Upper lobe of left lung (tissue), 6 donors: ENCODE data around the gene NNAT. TPM values are rescaled to one million over a fixed set of nuclear protein-coding genes. Genes with fewer than 3 reads are reported as not detected.
"Not testable (repeated sequence)": the region's sequence is repeated elsewhere in the genome, so short reads cannot be mapped to it uniquely, and the experiment has no call there.

Source experiments
- ATAC-seq, 2 donors: fragments of 200-7000 bp; cut with Tn5 transposase; one replicate each; pipeline ENCODE4 v1.9.1; 2022; ENCODE audit warnings: mild to moderate bottlenecking in 2 of 2, moderate library complexity in 2 of 2; ENCODE audit not compliant: low FRiP score in 2 of 2
- DNase-seq, 2 donors: peaks; one replicate each; pipeline ENCODE4 v3.0.0-alpha.2; 2019 to 2020
- H3K27ac ChIP-seq, 4 donors: fragments of 200-600 bp; sonication (generic); one replicate each; pipeline ENCODE4 v1.5.1; 2016 to 2019
- H3K27me3 ChIP-seq, 4 donors: fragments of 200-600 bp; sonication (generic); one replicate each; pipeline ENCODE4 v1.5.1; 2017 to 2019
- H3K36me3 ChIP-seq, 4 donors: fragments of 200-600 bp; sonication (generic); one replicate each; pipeline ENCODE4 v1.5.1; 2016 to 2019
- H3K4me1 ChIP-seq, 4 donors: fragments of 200-600 bp; sonication (generic); one replicate each; pipeline ENCODE4 v1.5.1; 2018 to 2019
- H3K4me3 ChIP-seq, 4 donors: fragments of 200-600 bp; sonication (generic); one replicate each; pipeline ENCODE4 v1.5.1; 2017 to 2019; ENCODE audit warnings: mild to moderate bottlenecking in 2 of 4, moderate library complexity in 1 of 4
- H3K9me3 ChIP-seq, 4 donors: fragments of 200-600 bp; sonication (generic); one replicate each; pipeline ENCODE4 v1.5.1; 2018 to 2019
- EP300 ChIP-seq, 4 donors: sonication (generic); formaldehyde crosslinking; IDR thresholded peaks; one replicate each; pipeline ENCODE4 v1.5.1; 2017; ENCODE audit warnings: antibody characterized with exemption in 4 of 4, control low read depth in 2 of 4
- POLR2A ChIP-seq, 4 donors: fragments of 450-650 bp; IDR thresholded peaks; one replicate each; pipeline ENCODE4 v1.5.1; 2016 to 2017; ENCODE audit warnings: antibody characterized with exemption in 4 of 4, mild to moderate bottlenecking in 2 of 4
- POLR2AphosphoS5 ChIP-seq, 2 donors: sonication (generic); formaldehyde crosslinking; IDR thresholded peaks; one replicate each; pipeline ENCODE4 v1.5.1; 2017; ENCODE audit warnings: antibody characterized with exemption in 2 of 2
- WGBS, 2 donors: methylation state at CpG; one replicate each; pipeline ENCODE4 v1.1.5; 2017 to 2018; 5-methylcytosine and 5-hydroxymethylcytosine counted together
- total RNA-seq, 6 donors: library from RNA; depleted of rRNA in 4 of 6; stranded (reverse); fragments of >200 nt in 4 of 6; gene quantifications; one replicate each; pipeline versions ENCODE4 v1.1.0 to v1.2.1, GENCODE V29; 2016 to 2021
- TF ChIP-seq, protein P1 (sequence below), 6 experiments: fragments of 450-650 bp in 4 of 6; fragments of 200-600 bp in 2 of 6; sonication (generic) in 2 of 6; IDR thresholded peaks; one replicate each; pipeline ENCODE4 v1.5.1; 2016 to 2019; ENCODE audit warnings: antibody characterized with exemption in 6 of 6
- donor health status: DM: no; HTN: no; CAD: no; lungs with moderate emphysema.
- donor health status: DM: no; HTN: yes; CAD: no; lungs with severe emphysema.

Gene NNAT
- total RNA-seq, 6 donors from 2014 or later: 0.66 to 1.2 (median 0.95) TPM; not detected in 2

GRCh38 chr20:37481610-37482009, 39.4 kb upstream of the NNAT start:
- H3K9me3 ChIP-seq: no peaks in the 10 kb centered on the region
- WGBS, 2 donors: 80 to 83% methylated on average over 5 of the region's 5 CpGs

DNA sequence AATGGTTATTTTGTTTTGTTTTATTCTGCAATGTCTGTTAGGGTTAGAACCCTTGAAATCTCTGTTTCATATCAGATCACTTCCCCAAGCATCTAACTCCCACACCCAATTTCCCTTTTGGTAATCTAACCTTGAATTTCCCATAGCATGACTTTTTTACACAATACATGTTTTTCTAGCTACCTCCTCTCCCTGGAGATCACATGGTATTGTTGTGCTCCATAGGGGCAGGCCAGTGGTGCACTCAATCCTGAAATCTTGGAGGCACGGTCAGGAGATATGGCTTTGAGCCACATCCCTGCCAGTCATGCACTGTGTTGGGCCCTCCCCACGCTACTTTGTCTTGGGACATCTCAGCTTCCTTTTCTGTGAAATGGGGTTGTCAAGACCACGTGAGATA, 36.7 kb upstream of the NNAT start:
- Histone ChIP-seq H3K27ac (no peak overlapping the region), H3K27me3 (no peaks in the 10 kb centered on the region), H3K4me1 (no peaks in the 10 kb centered on the region), H3K36me3 (no peaks in the 10 kb centered on the region), H3K9me3 (no peaks in the 10 kb centered on the region), H3K4me3 (no peak overlapping the region)
- ATAC-seq (peak in 1 of 2 donors; percentile 57), DNase-seq (no peak)
- WGBS, 2 donors: 64 to 71% methylated on average over 3 of the region's 3 CpGs
- no peak for TF ChIP-seq POLR2AphosphoS5 (IDR thresholded peaks at IDR 0.05)
- no peak for TF ChIP-seq POLR2A (IDR thresholded peaks at IDR 0.05)
- no peak for TF ChIP-seq EP300 (IDR thresholded peaks at IDR 0.05)
- TF ChIP-seq, protein P1, sequence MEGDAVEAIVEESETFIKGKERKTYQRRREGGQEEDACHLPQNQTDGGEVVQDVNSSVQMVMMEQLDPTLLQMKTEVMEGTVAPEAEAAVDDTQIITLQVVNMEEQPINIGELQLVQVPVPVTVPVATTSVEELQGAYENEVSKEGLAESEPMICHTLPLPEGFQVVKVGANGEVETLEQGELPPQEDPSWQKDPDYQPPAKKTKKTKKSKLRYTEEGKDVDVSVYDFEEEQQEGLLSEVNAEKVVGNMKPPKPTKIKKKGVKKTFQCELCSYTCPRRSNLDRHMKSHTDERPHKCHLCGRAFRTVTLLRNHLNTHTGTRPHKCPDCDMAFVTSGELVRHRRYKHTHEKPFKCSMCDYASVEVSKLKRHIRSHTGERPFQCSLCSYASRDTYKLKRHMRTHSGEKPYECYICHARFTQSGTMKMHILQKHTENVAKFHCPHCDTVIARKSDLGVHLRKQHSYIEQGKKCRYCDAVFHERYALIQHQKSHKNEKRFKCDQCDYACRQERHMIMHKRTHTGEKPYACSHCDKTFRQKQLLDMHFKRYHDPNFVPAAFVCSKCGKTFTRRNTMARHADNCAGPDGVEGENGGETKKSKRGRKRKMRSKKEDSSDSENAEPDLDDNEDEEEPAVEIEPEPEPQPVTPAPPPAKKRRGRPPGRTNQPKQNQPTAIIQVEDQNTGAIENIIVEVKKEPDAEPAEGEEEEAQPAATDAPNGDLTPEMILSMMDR (IDR thresholded peaks at IDR 0.05): no peak

More at GRCh38 chr20:37481610-37482009, 39.4 kb upstream of the NNAT start:
- no peak for ATAC-seq
- no peaks in the 10 kb centered on the region for H3K36me3 ChIP-seq
- TF ChIP-seq POLR2A (IDR thresholded peaks at IDR 0.05): no peak
- no peak for DNase-seq
- H3K27me3 ChIP-seq: no peaks in the 10 kb centered on the region
- no peaks in the 10 kb centered on the region for H3K4me1 ChIP-seq
- no peak overlapping the region for H3K27ac ChIP-seq
- no peak overlapping the region for H3K4me3 ChIP-seq

- WGBS, 2 donors: 89 to 100% methylated on average over 1 of the region's 1 CpG
- H3K9me3 ChIP-seq, H3K4me1 ChIP-seq, DNase-seq, H3K4me3 ChIP-seq, H3K27ac ChIP-seq, ATAC-seq, H3K36me3 ChIP-seq, H3K27me3 ChIP-seq: not testable (repeated sequence)
These were observed 34.8 kb upstream of the NNAT start for GRCh38 chr20:37486209-37486608.

DNA sequence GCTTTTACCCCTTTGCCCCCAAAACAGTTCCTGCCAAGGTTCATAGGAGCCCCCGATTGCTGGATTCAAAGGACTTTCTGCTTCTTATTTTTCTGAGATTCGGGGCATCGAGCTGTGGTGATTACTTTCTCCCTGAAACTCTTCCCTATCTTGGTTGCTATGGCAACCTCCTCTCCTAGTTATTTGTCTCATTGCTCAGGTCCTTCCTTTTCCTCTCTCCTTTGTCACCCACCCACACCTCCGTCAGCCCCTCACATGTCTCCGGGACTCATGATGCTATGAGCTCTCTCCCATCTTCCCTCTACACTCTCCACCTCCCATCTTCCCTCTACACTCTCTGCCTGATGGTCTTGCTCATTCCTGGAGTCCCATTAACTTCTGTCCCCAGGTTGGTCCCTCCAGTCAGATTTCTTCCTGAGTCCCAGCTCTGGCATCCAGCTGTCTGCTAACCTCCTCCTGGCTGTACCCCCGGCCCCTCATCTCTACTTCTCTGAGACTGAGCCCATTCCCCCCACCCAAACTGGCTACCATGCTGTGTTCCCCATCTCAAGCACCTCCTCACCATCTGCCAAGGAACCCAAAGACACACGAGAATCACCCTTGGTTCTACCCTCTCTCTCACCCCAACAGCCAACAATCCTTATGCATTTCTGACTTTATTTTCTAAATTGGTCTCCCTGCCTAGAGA, 30.2 kb upstream of the NNAT start:
- no peaks in the 10 kb centered on the region for H3K9me3 ChIP-seq
- no peaks in the 10 kb centered on the region for H3K4me1 ChIP-seq
- H3K36me3 ChIP-seq: peaks cover 0 to 6% (median 0%) of the 10 kb centered on the region in 4 donors
- no peak overlapping the region for H3K4me3 ChIP-seq
- 80 to 90% methylated on average over 7 of the region's 7 CpGs for WGBS, 2 donors
- no peak for DNase-seq
- H3K27ac ChIP-seq: no peak overlapping the region
- H3K27me3 ChIP-seq: no peaks in the 10 kb centered on the region
- ATAC-seq: no peak
- TF ChIP-seq POLR2AphosphoS5 (IDR thresholded peaks at IDR 0.05) (no peak), POLR2A (IDR thresholded peaks at IDR 0.05) (no peak), EP300 (IDR thresholded peaks at IDR 0.05) (no peak)
- TF ChIP-seq, protein P1 (IDR thresholded peaks at IDR 0.05): no peak

DNA sequence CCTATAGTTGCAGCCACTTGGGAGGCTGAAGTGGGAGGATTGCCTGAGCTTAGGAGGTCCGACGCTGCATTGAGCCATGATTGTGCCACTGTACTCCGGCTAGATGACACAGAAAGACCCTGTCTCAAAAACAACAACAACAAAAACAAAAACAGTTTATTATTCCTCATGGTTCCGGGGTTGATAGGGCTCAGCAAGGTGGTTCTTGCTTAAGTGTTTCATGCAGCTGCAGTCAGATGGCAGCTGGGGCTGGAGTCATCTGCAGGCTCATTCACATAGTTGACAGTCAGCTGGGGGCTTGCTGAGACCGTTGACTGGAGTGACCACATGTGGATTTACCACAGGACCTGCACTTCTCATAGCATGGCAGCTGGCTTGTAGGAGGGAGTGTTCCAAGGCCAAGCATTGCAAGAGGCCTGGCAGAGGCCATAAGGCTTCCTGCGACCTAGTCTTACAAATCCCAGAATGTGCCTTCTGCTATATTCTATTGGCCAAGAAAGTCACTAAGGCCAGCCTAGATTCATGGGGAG, 28.9 kb upstream of the NNAT start:
- TF ChIP-seq POLR2A (IDR thresholded peaks at IDR 0.05) (no peak), EP300 (IDR thresholded peaks at IDR 0.05) (no peak)
- Histone ChIP-seq H3K27ac (no peak overlapping the region), H3K27me3 (no peaks in the 10 kb centered on the region), H3K4me1 (no peaks in the 10 kb centered on the region), H3K9me3 (no peaks in the 10 kb centered on the region), H3K4me3 (no peak overlapping the region), H3K36me3 (peaks cover 0 to 6% (median 0%) of the 10 kb centered on the region in 4 donors)
- ATAC-seq (no peak), DNase-seq (no peak)
- WGBS, 2 donors: 93% methylated on average over 6 of the region's 6 CpGs

- no peak overlapping the region for H3K4me3 ChIP-seq
- WGBS, 2 donors: 71 to 75% methylated on average over 2 of the region's 2 CpGs
- no peaks in the 10 kb centered on the region for H3K4me1 ChIP-seq
- peaks cover 0 to 6% (median 0%) of the 10 kb centered on the region in 4 donors for H3K36me3 ChIP-seq
- TF ChIP-seq EP300 (IDR thresholded peaks at IDR 0.05) (no peak), POLR2A (IDR thresholded peaks at IDR 0.05) (no peak), POLR2AphosphoS5 (IDR thresholded peaks at IDR 0.05) (no peak)
- TF ChIP-seq, protein P1 (IDR thresholded peaks at IDR 0.05): no peak
- H3K9me3 ChIP-seq: no peaks in the 10 kb centered on the region
- no peaks in the 10 kb centered on the region for H3K27me3 ChIP-seq
- no peak for DNase-seq
- no peak overlapping the region for H3K27ac ChIP-seq
- ATAC-seq: no peak
These were observed 28.1 kb upstream of the NNAT start for GRCh38 chr20:37492945-37493344.
